ENCODE measurements around the gene SCG2.

- no peak for TF ChIP-seq ZNF791 (tag by site-specific recombination; IDR thresholded peaks at IDR 0.05)
- no peak for TF ChIP-seq REST (tag by site-specific recombination; IDR thresholded peaks at IDR 0.05)
- no peak for TF ChIP-seq ZNF433 (tag by site-specific recombination; IDR thresholded peaks at IDR 0.05; ENCODE audit: low read depth)
- no peak for TF ChIP-seq CTCF (tag by site-specific recombination; IDR thresholded peaks at IDR 0.05)
- no peak for TF ChIP-seq ZNF302 (tag by site-specific recombination; IDR thresholded peaks at IDR 0.05; ENCODE audit: low read depth)
- no peak for TF ChIP-seq BCL11A (tag by site-specific recombination; IDR thresholded peaks at IDR 0.05; ENCODE audit: low read depth)
- no peak for TF ChIP-seq ZNF274 (IDR thresholded peaks at IDR 0.05; ENCODE audit: low read length)
- TF ChIP-seq ZNF274 (tag by site-specific recombination; IDR thresholded peaks at IDR 0.05; ENCODE audit: borderline replicate concordance) = no peak
- TF ChIP-seq ZNF580 (tag by site-specific recombination; IDR thresholded peaks at IDR 0.05) = no peak
- no peak for TF ChIP-seq ZNF140 (tag by site-specific recombination; IDR thresholded peaks at IDR 0.05)
- TF ChIP-seq KLF9 (tag by site-specific recombination; IDR thresholded peaks at IDR 0.05; ENCODE audit: low read depth) = no peak
- TF ChIP-seq ZNF2 (tag by site-specific recombination; IDR thresholded peaks at IDR 0.05) = no peak
- TF ChIP-seq IKZF3 (tag by site-specific recombination; IDR thresholded peaks at IDR 0.05) = no peak
Measured at GRCh38 chr2:223578846-223579245, 23.3 kb downstream of the SCG2 start.

All from HEK293 (cell line).